WI38 (cell line): ENCODE data around the gene SPATA9.

Experiments used
- H3K4me3 ChIP-seq: 2 replicates; pipeline ENCODE4 v1.5.1; 2011; ENCODE audit warnings: low read depth, mild to moderate bottlenecking, control low read depth, low read length
- TF ChIP-seq, protein P1 (sequence below): IDR thresholded peaks from 2 replicates; pipeline ENCODE4 v1.5.1; 2012; ENCODE audit warnings: low read depth, mild to moderate bottlenecking, control low read depth, low read length

Gene SPATA9

GRCh38 chr5:95609711-95610110 is 73.1 kb downstream of the SPATA9 start:
- TF ChIP-seq, protein P1, sequence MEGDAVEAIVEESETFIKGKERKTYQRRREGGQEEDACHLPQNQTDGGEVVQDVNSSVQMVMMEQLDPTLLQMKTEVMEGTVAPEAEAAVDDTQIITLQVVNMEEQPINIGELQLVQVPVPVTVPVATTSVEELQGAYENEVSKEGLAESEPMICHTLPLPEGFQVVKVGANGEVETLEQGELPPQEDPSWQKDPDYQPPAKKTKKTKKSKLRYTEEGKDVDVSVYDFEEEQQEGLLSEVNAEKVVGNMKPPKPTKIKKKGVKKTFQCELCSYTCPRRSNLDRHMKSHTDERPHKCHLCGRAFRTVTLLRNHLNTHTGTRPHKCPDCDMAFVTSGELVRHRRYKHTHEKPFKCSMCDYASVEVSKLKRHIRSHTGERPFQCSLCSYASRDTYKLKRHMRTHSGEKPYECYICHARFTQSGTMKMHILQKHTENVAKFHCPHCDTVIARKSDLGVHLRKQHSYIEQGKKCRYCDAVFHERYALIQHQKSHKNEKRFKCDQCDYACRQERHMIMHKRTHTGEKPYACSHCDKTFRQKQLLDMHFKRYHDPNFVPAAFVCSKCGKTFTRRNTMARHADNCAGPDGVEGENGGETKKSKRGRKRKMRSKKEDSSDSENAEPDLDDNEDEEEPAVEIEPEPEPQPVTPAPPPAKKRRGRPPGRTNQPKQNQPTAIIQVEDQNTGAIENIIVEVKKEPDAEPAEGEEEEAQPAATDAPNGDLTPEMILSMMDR = no peak

More at GRCh38 chr5:95609711-95610110, 73.1 kb downstream of the SPATA9 start:
- H3K4me3 ChIP-seq = no peak overlapping the region
